Epithelial cell of esophagus (primary cell): ENCODE results near the gene CDC42BPA.

Experiments
- DNase-seq: peaks from one replicate; pipeline ENCODE4 v3.0.0; 2010; ENCODE audit warnings: low read depth
- H3K4me3 ChIP-seq: 2 replicates; pipeline ENCODE4 v1.5.1; 2011; ENCODE audit warnings: mild to moderate bottlenecking, low read length, control low read depth
- TF ChIP-seq, protein P1 (sequence below): IDR thresholded peaks from 2 replicates; pipeline ENCODE4 v1.5.1; 2011; ENCODE audit warnings: low read depth, mild to moderate bottlenecking, low read length, control low read depth, inconsistent platforms; ENCODE audit not compliant: insufficient read depth; ENCODE audit errors: missing control alignments

The CDC42BPA gene

DNA sequence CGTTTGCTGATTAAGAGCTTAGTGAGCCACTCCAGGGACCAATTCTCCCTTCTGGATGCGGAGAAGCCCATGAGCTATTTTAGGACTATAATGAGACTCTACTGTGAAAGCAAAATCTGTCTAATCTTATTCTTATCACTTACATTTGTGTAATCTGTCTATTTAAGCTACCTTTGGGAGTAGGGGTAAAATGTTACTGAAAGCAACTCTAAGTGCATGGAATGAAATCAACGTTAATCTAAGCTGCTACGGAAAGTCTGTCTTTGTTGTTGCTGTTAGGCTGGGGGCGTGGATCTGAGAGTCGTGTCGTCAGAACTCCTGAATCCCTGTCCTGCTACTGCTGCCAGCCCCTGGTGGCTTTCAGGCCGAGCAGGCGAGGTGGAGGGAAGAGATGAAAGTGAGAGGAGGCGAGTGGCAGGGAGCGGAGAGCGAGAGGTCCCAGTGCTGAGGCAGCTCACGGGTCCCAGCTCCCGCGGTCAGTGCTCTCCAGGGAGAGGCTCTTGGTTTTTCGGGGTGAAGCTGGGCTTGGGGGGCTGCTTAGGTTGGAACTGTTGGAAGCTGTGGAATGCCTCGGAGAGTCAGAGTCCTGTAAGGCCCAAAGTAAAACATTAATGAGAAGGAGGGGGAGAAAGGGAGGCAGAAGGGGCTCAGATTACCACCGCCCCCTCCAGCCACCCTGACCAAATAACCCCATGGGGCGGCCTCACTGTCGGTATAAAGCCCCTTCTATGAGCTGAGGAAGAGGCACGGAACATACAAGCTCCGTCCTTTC is 324.3 kb downstream of the CDC42BPA start:
- TF ChIP-seq, protein P1, sequence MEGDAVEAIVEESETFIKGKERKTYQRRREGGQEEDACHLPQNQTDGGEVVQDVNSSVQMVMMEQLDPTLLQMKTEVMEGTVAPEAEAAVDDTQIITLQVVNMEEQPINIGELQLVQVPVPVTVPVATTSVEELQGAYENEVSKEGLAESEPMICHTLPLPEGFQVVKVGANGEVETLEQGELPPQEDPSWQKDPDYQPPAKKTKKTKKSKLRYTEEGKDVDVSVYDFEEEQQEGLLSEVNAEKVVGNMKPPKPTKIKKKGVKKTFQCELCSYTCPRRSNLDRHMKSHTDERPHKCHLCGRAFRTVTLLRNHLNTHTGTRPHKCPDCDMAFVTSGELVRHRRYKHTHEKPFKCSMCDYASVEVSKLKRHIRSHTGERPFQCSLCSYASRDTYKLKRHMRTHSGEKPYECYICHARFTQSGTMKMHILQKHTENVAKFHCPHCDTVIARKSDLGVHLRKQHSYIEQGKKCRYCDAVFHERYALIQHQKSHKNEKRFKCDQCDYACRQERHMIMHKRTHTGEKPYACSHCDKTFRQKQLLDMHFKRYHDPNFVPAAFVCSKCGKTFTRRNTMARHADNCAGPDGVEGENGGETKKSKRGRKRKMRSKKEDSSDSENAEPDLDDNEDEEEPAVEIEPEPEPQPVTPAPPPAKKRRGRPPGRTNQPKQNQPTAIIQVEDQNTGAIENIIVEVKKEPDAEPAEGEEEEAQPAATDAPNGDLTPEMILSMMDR: no peak
- DNase-seq: no peak
- no peak overlapping the region for H3K4me3 ChIP-seq

DNA sequence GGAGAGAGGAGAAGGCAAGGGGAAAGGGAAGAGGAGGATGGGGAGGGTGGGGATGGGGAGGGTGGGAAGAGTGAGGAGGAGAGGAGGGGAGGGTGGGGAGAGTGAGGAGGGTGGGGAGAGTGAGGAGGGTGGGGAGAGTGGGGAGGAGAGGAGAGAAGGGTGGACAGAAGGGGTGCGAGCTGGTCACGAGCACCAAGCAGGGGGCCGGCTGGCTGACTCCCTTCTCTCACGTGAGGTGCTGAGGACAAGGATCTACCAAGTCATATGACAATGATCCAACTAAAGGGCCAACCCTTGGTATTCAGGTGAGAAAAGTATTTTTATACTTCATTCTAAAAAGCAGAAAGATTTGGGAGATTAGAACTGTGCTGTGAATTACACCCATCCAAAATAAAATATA is 326.4 kb downstream of the CDC42BPA start:
- TF ChIP-seq, protein P1: no peak
- no peak overlapping the region for H3K4me3 ChIP-seq
- no peak for DNase-seq

DNA sequence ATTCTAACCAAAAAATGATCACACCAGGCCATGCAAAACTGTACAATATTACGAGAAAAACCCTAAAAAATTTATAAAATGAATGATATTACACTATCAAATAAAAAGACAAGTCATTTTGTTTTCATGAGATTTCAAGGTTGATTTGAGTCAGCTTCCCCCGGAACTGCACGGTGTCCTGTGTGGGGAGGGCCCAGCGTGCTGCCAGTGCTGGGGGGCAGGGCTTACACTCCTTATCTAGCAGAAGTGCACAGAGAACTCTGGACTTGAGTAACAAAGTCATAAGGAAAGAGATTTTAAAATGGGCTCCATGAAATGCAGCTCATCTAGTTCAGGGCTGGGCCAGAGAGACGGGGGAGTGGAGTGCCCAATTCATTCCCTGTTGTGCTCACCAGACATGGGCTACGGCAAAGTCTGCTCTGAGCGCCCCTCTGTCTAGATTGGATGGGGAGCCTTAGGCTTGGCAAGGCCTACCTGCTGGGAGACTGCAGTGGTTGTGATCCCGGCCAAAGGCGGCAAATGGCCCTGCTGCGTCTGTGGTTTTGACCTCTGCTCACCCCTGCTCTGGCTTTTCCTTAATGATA is 328.1 kb downstream of the CDC42BPA start:
- no peak for DNase-seq
- no peak overlapping the region for H3K4me3 ChIP-seq
- TF ChIP-seq, protein P1: no peak

DNA sequence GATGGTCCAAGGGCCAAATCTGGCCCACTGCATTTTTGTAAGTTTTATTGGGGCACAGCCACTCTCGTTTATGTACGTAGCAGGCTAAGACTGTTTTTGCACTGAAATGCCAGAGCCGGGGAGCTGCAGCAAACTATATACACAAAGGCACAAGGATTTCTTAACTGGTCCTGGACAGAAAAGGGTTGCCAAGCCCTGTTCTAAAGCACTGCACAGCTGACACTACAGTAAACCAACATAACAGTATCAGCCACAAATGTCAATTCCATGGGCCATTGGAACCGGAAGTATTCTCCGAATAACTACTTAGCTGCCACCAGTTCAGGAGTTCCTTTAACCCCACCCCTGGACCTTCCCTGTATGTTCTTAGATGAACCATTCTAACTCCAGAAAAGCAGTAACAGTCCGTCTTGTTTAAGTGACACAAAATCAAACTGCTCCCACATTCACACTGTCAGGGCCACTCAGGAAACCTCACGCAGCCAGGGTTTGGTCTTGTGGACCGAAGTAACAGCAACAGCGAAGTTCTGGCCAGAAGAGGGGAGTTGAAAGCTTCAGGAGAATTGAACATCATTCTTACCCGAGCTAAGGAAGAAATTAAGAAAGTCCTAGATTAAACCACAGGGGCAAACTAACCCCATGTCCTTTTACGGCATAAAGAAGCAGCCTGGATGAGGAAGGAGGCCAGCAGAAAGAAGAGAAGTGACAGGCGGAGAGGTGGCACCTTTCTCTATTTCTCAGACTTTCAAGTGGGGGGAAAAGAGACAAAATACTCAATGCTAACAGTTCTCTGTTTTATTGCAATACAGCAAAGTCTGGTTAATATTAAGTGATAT is 329.0 kb downstream of the CDC42BPA start:
- TF ChIP-seq, protein P1: no peak
- no peak overlapping the region for H3K4me3 ChIP-seq
- DNase-seq: no peak

DNA sequence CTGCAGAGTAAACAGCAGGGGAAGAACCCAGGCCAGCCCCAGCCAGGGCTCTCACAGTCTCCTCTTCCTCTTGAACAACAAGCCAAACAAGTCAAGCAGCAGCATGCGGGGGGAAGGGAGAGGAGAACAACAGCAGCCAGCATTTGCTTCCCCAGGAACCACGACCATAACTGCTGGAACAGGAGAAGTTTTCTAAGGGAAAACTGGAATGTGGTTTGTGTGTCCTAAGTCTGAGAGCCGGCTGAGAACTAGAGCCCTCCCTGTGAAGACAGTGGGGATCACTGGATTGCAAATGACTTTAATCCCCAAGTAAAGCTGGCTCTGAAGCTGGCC is 330.0 kb downstream of the CDC42BPA start:
- DNase-seq: peak; percentile 55
- TF ChIP-seq, protein P1: no peak
- no peak overlapping the region for H3K4me3 ChIP-seq

DNA sequence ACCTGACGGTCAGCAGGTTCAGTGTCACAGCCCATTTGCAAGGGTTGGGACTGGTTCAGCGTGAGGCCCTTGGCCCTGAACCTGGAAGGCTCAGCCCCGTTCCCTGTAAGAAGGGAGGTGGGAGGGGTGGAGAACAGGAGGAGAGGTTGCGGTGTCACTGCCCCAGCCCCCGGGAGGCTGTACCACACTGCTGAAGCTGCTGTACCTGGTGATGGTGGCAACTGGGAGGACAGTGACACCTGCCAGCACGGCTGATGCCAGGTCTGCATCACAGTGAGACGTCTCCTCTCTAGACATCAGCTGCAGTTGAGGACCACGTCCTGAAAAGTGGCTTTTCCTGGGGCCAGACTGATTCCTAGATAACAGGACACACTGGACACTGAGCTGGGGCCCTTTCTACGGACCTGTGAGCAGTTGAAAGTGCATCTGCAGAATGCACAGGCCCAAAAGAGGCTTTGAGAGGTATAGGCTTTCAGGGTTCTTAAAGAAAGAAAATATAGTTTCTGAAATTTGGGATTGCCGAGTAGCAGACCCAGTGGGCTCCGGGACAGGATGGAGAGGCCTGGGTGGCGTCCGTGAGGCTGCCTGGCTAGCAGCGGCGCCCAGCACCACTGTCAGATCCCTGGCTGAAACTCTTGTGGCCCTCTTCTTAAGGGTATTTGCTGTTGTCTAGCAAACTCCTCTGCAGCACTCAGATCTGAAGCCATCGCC is 330.5 kb downstream of the CDC42BPA start:
- TF ChIP-seq, protein P1: no peak
- DNase-seq: no peak
- H3K4me3 ChIP-seq: no peak overlapping the region
